ENCODE results near the gene GAGE12J.
"Not testable (repeated sequence)": the region's sequence is repeated elsewhere in the genome, so short reads cannot be mapped to it uniquely, and the experiment has no call there.

The GAGE12J gene

GRCh38 chrX:49309401-49309981 lies 12.3 kb upstream of the GAGE12J start:
- in situ Hi-C loops (cut with MboI; ENCODE audit: low sequenced_read_pairs) = no loop called here

GRCh38 chrX:49310371-49310770 lies 11.5 kb upstream of the GAGE12J start:
- in situ Hi-C loops (cut with MboI; ENCODE audit: low sequenced_read_pairs) = no loop called here

- in situ Hi-C loops (cut with MboI; ENCODE audit: low sequenced_read_pairs) = no loop called here
Observed at GRCh38 chrX:49312176-49312575, 9.7 kb upstream of the GAGE12J start.

GRCh38 chrX:49316085-49316484 lies 5.8 kb upstream of the GAGE12J start:
- in situ Hi-C loops (cut with MboI; ENCODE audit: low sequenced_read_pairs) = no loop called here

- in situ Hi-C loops (cut with MboI; ENCODE audit: low sequenced_read_pairs) = not testable (repeated sequence)
Observed at GRCh38 chrX:49322266-49322665, 429 bp downstream of the GAGE12J start.

- in situ Hi-C loops (cut with MboI; ENCODE audit: low sequenced_read_pairs) = not testable (repeated sequence)
Observed at GRCh38 chrX:49323735-49324134, 1.9 kb downstream of the GAGE12J start.

- in situ Hi-C loops (cut with MboI; ENCODE audit: low sequenced_read_pairs) = not testable (repeated sequence)
Observed at GRCh38 chrX:49330421-49330820, 8.6 kb downstream of the GAGE12J start.

- in situ Hi-C loops (cut with MboI; ENCODE audit: low sequenced_read_pairs) = not testable (repeated sequence)
Observed at GRCh38 chrX:49331282-49331681, 9.4 kb downstream of the GAGE12J start, which contains the start of gene GAGE13. TSS of gene GAGE13 (plus strand) at chrX:49331582. CDS start at chrX:49332738, 1,156 bp downstream.

- in situ Hi-C loops (cut with MboI; ENCODE audit: low sequenced_read_pairs) = not testable (repeated sequence)
Observed at GRCh38 chrX:49331841-49332240, 10.0 kb downstream of the GAGE12J start.

GRCh38 chrX:49341449-49341848 lies 19.6 kb downstream of the GAGE12J start:
- in situ Hi-C loops (cut with MboI; ENCODE audit: low sequenced_read_pairs) = not testable (repeated sequence)

GRCh38 chrX:49344496-49345175 lies 22.8 kb downstream of the GAGE12J start:
- in situ Hi-C loops (cut with MboI; ENCODE audit: low sequenced_read_pairs) = not testable (repeated sequence)

- in situ Hi-C loops (cut with MboI; ENCODE audit: low sequenced_read_pairs) = not testable (repeated sequence)
Observed at GRCh38 chrX:49345402-49345801, 23.6 kb downstream of the GAGE12J start.

GRCh38 chrX:49346150-49346549 lies 24.3 kb downstream of the GAGE12J start:
- in situ Hi-C loops (cut with MboI; ENCODE audit: low sequenced_read_pairs) = not testable (repeated sequence)
